Neural cell (in vitro differentiated cells): ENCODE measurements around the gene HPCAL4. TPM values are rescaled to one million over a fixed set of nuclear protein-coding genes. Genes with fewer than 3 reads are reported as not detected.

Experiments used
- H2AFZ ChIP-seq: fragments of 200-600, 300-800 bp; sonication (generic), shearing (Covaris generic); 2 replicates; pipeline ENCODE4 v1.6.0; 2014; ENCODE audit warnings: low read depth, mild to moderate bottlenecking, antibody characterized with exemption, low read length, moderate library complexity
- H3F3A ChIP-seq: fragments of 200-600 bp; shearing (Covaris generic); 2 replicates; pipeline ENCODE4 v1.6.1; 2016; ENCODE audit warnings: mild to moderate bottlenecking, moderate library complexity, mixed read lengths, antibody characterized with exemption, low read length; ENCODE audit not compliant: insufficient read depth, poor library complexity, severe bottlenecking
- H3K27ac ChIP-seq: fragments of 200-600, 300-800 bp; sonication (generic), shearing (Covaris generic); 2 replicates; pipeline ENCODE4 v1.5.1; 2014; ENCODE audit warnings: mild to moderate bottlenecking, low read length, moderate library complexity
- H3K27me3 ChIP-seq: fragments of 300-800, 200-600 bp; sonication (generic), shearing (Covaris generic); 2 replicates; pipeline ENCODE4 v1.6.0; 2014; ENCODE audit warnings: mild to moderate bottlenecking, low read depth, low read length, moderate library complexity; ENCODE audit not compliant: insufficient read depth
- H3K36me3 ChIP-seq: fragments of 300-800, 200-600 bp; sonication (generic), shearing (Covaris generic); 2 replicates; pipeline ENCODE4 v1.5.1; 2014; ENCODE audit warnings: mild to moderate bottlenecking, antibody characterized with exemption, low read length, moderate library complexity; ENCODE audit not compliant: insufficient read depth
- H3K4me2 ChIP-seq: fragments of 300-800, 200-600 bp; sonication (generic), shearing (Covaris generic); 2 replicates; pipeline ENCODE4 v1.6.0; 2014; ENCODE audit warnings: mild to moderate bottlenecking, low read length
- H3K4me3 ChIP-seq: fragments of 300-800, 200-600 bp; sonication (generic), shearing (Covaris generic); 2 replicates; pipeline ENCODE4 v1.5.1; 2014; ENCODE audit warnings: mild to moderate bottlenecking, low read length, moderate library complexity
- H3K79me2 ChIP-seq: fragments of 200-600 bp; shearing (Covaris generic); replicated peaks from 2 replicates; pipeline ENCODE4 v1.6.0; 2014; ENCODE audit warnings: mild to moderate bottlenecking, low read length, moderate library complexity; ENCODE audit not compliant: insufficient read depth
- H3K9ac ChIP-seq: fragments of 300-800, 200-600 bp; sonication (generic), shearing (Covaris generic); 2 replicates; pipeline ENCODE4 v1.6.1; 2016; ENCODE audit warnings: mild to moderate bottlenecking, low read length, mixed read lengths
- H3K9me2 ChIP-seq: fragments of 200-600 bp; shearing (Covaris generic); 2 replicates; pipeline ENCODE4 v1.6.1; 2016; ENCODE audit warnings: mild to moderate bottlenecking, low read length, mixed read lengths; ENCODE audit not compliant: insufficient read depth
- H3K9me3 ChIP-seq: fragments of 200-600, 300-800 bp; sonication (generic), shearing (Covaris generic); 2 replicates; pipeline ENCODE4 v1.6.1; 2016; ENCODE audit warnings: mild to moderate bottlenecking, mixed run types, low read length, moderate library complexity, mixed read lengths
- H4K20me1 ChIP-seq: fragments of 200-600 bp; shearing (Covaris generic); 2 replicates; pipeline ENCODE4 v1.6.1; 2016; ENCODE audit warnings: mild to moderate bottlenecking, mixed run types; ENCODE audit not compliant: insufficient read depth
- CTCF ChIP-seq: fragments of 450-650 bp; IDR thresholded peaks from 2 replicates; pipeline ENCODE4 v1.5.1; 2014; ENCODE audit warnings: antibody characterized with exemption, mild to moderate bottlenecking, moderate library complexity; ENCODE audit not compliant: poor library complexity, severe bottlenecking
- EP300 ChIP-seq: fragments of 450-650 bp; conservative IDR thresholded peaks from 2 replicates; pipeline ENCODE4 v1.6.1; 2014; ENCODE audit warnings: antibody characterized with exemption, mild to moderate bottlenecking, moderate library complexity; ENCODE audit not compliant: poor library complexity, severe bottlenecking
- EZH2 ChIP-seq: fragments of 200-600, 300-800 bp; shearing (Covaris generic), sonication (generic); IDR thresholded peaks from 2 replicates; pipeline ENCODE4 v1.6.1; 2014; ENCODE audit warnings: antibody characterized with exemption, low read length, borderline replicate concordance, mild to moderate bottlenecking; ENCODE audit not compliant: insufficient read depth, poor library complexity, severe bottlenecking
- MXI1 ChIP-seq: fragments of 450-650 bp; conservative IDR thresholded peaks from 2 replicates; pipeline ENCODE4 v1.6.1; 2014; ENCODE audit warnings: antibody characterized with exemption, mild to moderate bottlenecking; ENCODE audit not compliant: poor library complexity, severe bottlenecking
- POLR2AphosphoS5 ChIP-seq: IDR thresholded peaks from 2 replicates; pipeline ENCODE4 v1.6.1; 2012
- RAD21 ChIP-seq: fragments of 450-650 bp; conservative IDR thresholded peaks from 2 replicates; pipeline ENCODE4 v1.6.1; 2014; ENCODE audit warnings: antibody characterized with exemption, mild to moderate bottlenecking, moderate library complexity
- REST ChIP-seq: IDR thresholded peaks from 2 replicates; pipeline ENCODE4 v1.6.1; 2012; ENCODE audit warnings: borderline replicate concordance
- SMC3 ChIP-seq: fragments of 450-650 bp; conservative IDR thresholded peaks from 2 replicates; pipeline ENCODE4 v1.6.1; 2014; ENCODE audit warnings: antibody characterized with exemption, mild to moderate bottlenecking, moderate library complexity; ENCODE audit not compliant: poor library complexity
- TAF1 ChIP-seq: IDR thresholded peaks from 2 replicates; pipeline ENCODE4 v1.6.1; 2012; ENCODE audit warnings: low read depth
- polyA plus RNA-seq: library from polyadenylated mRNA; depleted of rRNA; stranded (reverse); fragments of >200 nt; gene quantifications from 2 replicates; pipeline ENCODE4 v1.2.3, GENCODE V29; 2014

HPCAL4 gene
- polyA plus RNA-seq, 1 donor from 2014 or later = 53.2 TPM

- H2AFZ ChIP-seq = no peak overlapping the region
- H3K36me3 ChIP-seq = no peaks in the 10 kb centered on the region
- no peak overlapping the region for H3K4me3 ChIP-seq
- no peaks in the 10 kb centered on the region for H4K20me1 ChIP-seq
- H3K27me3 ChIP-seq = peaks cover 13% of the 10 kb centered on the region
- no peaks in the 10 kb centered on the region for H3K9me2 ChIP-seq
- H3F3A ChIP-seq = no peaks in the 10 kb centered on the region
- H3K9me3 ChIP-seq = no peaks in the 10 kb centered on the region
- TF ChIP-seq EP300 = no peak
- no peak for TF ChIP-seq REST
- no peak for TF ChIP-seq SMC3
- TF ChIP-seq MXI1 = no peak
- TF ChIP-seq CTCF = no peak
- no peak for TF ChIP-seq EZH2
- TF ChIP-seq POLR2AphosphoS5 = no peak
- TF ChIP-seq RAD21 = no peak
- no peaks in the 10 kb centered on the region for H3K79me2 ChIP-seq
- H3K9ac ChIP-seq = no peak overlapping the region
- no peak overlapping the region for H3K27ac ChIP-seq
- no peak overlapping the region for H3K4me2 ChIP-seq
These were observed 41.9 kb upstream of the HPCAL4 start for GRCh38 chr1:39733161-39733560.

GRCh38 chr1:39732730-39733129, 41.5 kb upstream of the HPCAL4 start:
- H3F3A ChIP-seq = no peaks in the 10 kb centered on the region
- H3K9me3 ChIP-seq = no peaks in the 10 kb centered on the region
- H3K4me2 ChIP-seq = no peak overlapping the region
- no peaks in the 10 kb centered on the region for H3K79me2 ChIP-seq
- no peaks in the 10 kb centered on the region for H3K36me3 ChIP-seq
- no peak overlapping the region for H3K9ac ChIP-seq
- H3K4me3 ChIP-seq = no peak overlapping the region
- H4K20me1 ChIP-seq = no peaks in the 10 kb centered on the region
- H3K27me3 ChIP-seq = peaks cover 18% of the 10 kb centered on the region
- H2AFZ ChIP-seq = no peak overlapping the region
- TF ChIP-seq RAD21 = no peak
- TF ChIP-seq EP300 = no peak
- no peak for TF ChIP-seq REST
- no peak for TF ChIP-seq TAF1
- TF ChIP-seq SMC3 = no peak
- no peak for TF ChIP-seq EZH2
- no peak for TF ChIP-seq MXI1
- H3K9me2 ChIP-seq = no peaks in the 10 kb centered on the region
- no peak overlapping the region for H3K27ac ChIP-seq
